GM12878 (cell line): ENCODE data around the gene GLUL.

Source experiments
- CHD1 ChIP-seq: IDR thresholded peaks from 2 replicates; pipeline ENCODE4 v1.6.1; 2012; ENCODE audit warnings: low read depth, low read length, improper control_type of control experiment
- ESRRA ChIP-seq: IDR thresholded peaks from 2 replicates; pipeline ENCODE4 v1.6.1; 2012; ENCODE audit warnings: mild to moderate bottlenecking, low read length, improper control_type of control experiment
- POLR2A ChIP-seq: IDR thresholded peaks from 2 replicates; pipeline ENCODE4 v1.6.1; 2011; ENCODE audit warnings: low read depth, mild to moderate bottlenecking, low read length
- SIN3A ChIP-seq: IDR thresholded peaks from 2 replicates; pipeline ENCODE4 v1.6.1; 2012; ENCODE audit warnings: low read depth, low read length, improper control_type of control experiment
- TF ChIP-seq, protein P1 (sequence below), 3 experiments: IDR thresholded peaks in 2 of 3; conservative IDR thresholded peaks in 1 of 3; 2 replicates each; pipeline ENCODE4 v1.5.1; 2011; ENCODE audit warnings: low read depth in 3 of 3, low read length in 3 of 3, mild to moderate bottlenecking in 3 of 3, control low read depth in 2 of 3, moderate library complexity in 2 of 3, inconsistent platforms in 1 of 3, mixed read lengths in 1 of 3; ENCODE audit not compliant: control insufficient read depth in 2 of 3, insufficient read depth in 1 of 3; ENCODE audit errors: extremely low read depth in 1 of 3

DNA sequence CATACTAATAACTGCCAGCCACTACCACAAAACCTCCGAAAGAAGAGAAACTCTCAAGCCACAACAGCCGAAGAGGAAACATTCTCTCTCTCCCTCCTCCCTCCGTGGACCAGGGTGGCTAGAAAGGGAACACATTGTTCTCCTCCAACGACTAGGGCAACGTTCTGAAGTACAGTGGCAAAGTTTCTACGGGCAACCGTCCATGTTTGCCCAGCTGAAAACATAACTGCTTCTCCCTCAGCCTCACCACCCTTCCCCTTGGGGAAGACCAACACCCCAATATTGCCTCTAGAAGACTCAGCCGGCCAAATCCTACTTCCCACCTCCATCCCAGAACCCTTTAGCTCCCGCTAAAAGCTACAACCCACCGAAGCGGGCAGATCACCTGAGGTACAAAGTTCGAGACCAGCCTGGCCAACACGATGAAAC is 2.0 kb downstream of the GLUL start:
- TF ChIP-seq SIN3A (no peak), ESRRA (no peak), CHD1 (no peak), POLR2A (no peak)
- TF ChIP-seq, protein P1, sequence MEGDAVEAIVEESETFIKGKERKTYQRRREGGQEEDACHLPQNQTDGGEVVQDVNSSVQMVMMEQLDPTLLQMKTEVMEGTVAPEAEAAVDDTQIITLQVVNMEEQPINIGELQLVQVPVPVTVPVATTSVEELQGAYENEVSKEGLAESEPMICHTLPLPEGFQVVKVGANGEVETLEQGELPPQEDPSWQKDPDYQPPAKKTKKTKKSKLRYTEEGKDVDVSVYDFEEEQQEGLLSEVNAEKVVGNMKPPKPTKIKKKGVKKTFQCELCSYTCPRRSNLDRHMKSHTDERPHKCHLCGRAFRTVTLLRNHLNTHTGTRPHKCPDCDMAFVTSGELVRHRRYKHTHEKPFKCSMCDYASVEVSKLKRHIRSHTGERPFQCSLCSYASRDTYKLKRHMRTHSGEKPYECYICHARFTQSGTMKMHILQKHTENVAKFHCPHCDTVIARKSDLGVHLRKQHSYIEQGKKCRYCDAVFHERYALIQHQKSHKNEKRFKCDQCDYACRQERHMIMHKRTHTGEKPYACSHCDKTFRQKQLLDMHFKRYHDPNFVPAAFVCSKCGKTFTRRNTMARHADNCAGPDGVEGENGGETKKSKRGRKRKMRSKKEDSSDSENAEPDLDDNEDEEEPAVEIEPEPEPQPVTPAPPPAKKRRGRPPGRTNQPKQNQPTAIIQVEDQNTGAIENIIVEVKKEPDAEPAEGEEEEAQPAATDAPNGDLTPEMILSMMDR (IDR thresholded peaks at IDR 0.05 in 2 of 3, conservative IDR thresholded peaks at IDR 0.05 in 1 of 3; ENCODE audit: control insufficient read depth in 2 of 3, extremely low read depth in 1 of 3, insufficient read depth in 1 of 3, low read depth in 3 of 3, low read length in 3 of 3), result no peak
